CD4-positive, alpha-beta memory T cell (primary cell): ENCODE results near the gene CACNA1B. TPM values are rescaled to one million over a fixed set of nuclear protein-coding genes. Genes with fewer than 3 reads are reported as not detected.
A peak's percentile ranks its signal among the peaks of the same experiment; 100 is the strongest.

Source experiments
- CTCF ChIA-PET: fragments of 350-600 bp; sonication (Branson Sonifier 250); formaldehyde crosslinking; loops from one replicate; lab custom pipeline; 2021; ENCODE audit warnings: inconsistent platforms; ENCODE audit not compliant: partially characterized antibody; lab: Charles Lee
- POLR2A ChIA-PET: fragments of 350-600 bp; sonication (Branson Sonifier 250); formaldehyde crosslinking; loops from one replicate; lab custom pipeline; 2021; ENCODE audit not compliant: partially characterized antibody; lab: Charles Lee
- DNase-seq, 5 donors: peaks; one replicate each; pipeline versions ENCODE4 v3.0.0 to v3.0.0-alpha.2; 2020 to 2022; ENCODE audit warnings: mixed read lengths in 1 of 5
- H3K27ac ChIP-seq: one replicate; pipeline ENCODE4 v1.7.0; 2013; ENCODE audit warnings: low read depth, low read length
- H3K27me3 ChIP-seq: 2 replicates; pipeline ENCODE4 v1.7.0; 2013; ENCODE audit warnings: mild to moderate bottlenecking, low read length, moderate library complexity; ENCODE audit not compliant: insufficient read depth
- H3K36me3 ChIP-seq: 2 replicates; pipeline ENCODE4 v1.7.0; 2013; ENCODE audit warnings: mild to moderate bottlenecking, low read length, moderate library complexity; ENCODE audit not compliant: insufficient read depth
- H3K4me1 ChIP-seq: 2 replicates; pipeline ENCODE4 v1.7.0; 2013; ENCODE audit warnings: mild to moderate bottlenecking, low read length, moderate library complexity; ENCODE audit not compliant: insufficient read depth
- H3K4me3 ChIP-seq, 2 donors: one replicate each; pipeline ENCODE4 v1.7.0; 2013; ENCODE audit warnings: low read length in 2 of 2, mild to moderate bottlenecking in 1 of 2
- H3K9me3 ChIP-seq, 2 donors: one replicate each; pipeline ENCODE4 v1.7.0; 2013; ENCODE audit warnings: low read length in 2 of 2, control low read depth in 1 of 2; ENCODE audit not compliant: control insufficient read depth in 1 of 2
- H3K27ac Mint-ChIP-seq, 7 donors: one replicate each; pipeline ENCODE4 v1.8.0; 2020 to 2021; ENCODE audit warnings: mixed read lengths in 7 of 7, mild to moderate bottlenecking in 6 of 7, inconsistent platforms in 3 of 7, moderate library complexity in 3 of 7
- H3K27me3 Mint-ChIP-seq, 2 donors: one replicate each; pipeline ENCODE4 v1.8.0; 2020 to 2021; ENCODE audit warnings: mixed read lengths in 2 of 2
- H3K36me3 Mint-ChIP-seq, 2 donors: one replicate each; pipeline ENCODE4 v1.8.0; 2020 to 2021; ENCODE audit warnings: mixed read lengths in 2 of 2, inconsistent platforms in 1 of 2, mild to moderate bottlenecking in 1 of 2
- H3K4me1 Mint-ChIP-seq, 4 donors: one replicate each; pipeline ENCODE4 v1.8.0; 2020 to 2021; ENCODE audit warnings: mixed read lengths in 4 of 4, mild to moderate bottlenecking in 1 of 4
- H3K4me3 Mint-ChIP-seq, 8 donors: one replicate each; pipeline ENCODE4 v1.8.0; 2020 to 2021; ENCODE audit warnings: mixed read lengths in 8 of 8, mild to moderate bottlenecking in 7 of 8, moderate library complexity in 6 of 8, inconsistent platforms in 3 of 8
- H3K9me3 Mint-ChIP-seq, 8 donors: one replicate each; pipeline ENCODE4 v1.8.0; 2020 to 2021; ENCODE audit warnings: mixed read lengths in 8 of 8, mild to moderate bottlenecking in 5 of 8, inconsistent platforms in 3 of 8, moderate library complexity in 1 of 8
- intact Hi-C: fragments of 100-400 bp; cut with micrococcal nuclease; formaldehyde crosslinking; loops from one replicate; pipeline ENCODE4 v1.15.1; 2023
- polyA plus RNA-seq, 2 donors: library from polyadenylated mRNA; unstranded; fragments of 300-500 nt; fragmentation: Illumina TruSeq; gene quantifications; one replicate each; pipeline ENCODE4 v1.2.3, GENCODE V29; 2021
- total RNA-seq, 2 experiments: library from RNA; stranded (reverse); gene quantifications; one replicate each; pipeline ENCODE4 v1.2.3, GENCODE V29; 2021

The CACNA1B gene
- total and polyA plus RNA-seq, 4 experiments from 2014 or later, result not detected

DNA sequence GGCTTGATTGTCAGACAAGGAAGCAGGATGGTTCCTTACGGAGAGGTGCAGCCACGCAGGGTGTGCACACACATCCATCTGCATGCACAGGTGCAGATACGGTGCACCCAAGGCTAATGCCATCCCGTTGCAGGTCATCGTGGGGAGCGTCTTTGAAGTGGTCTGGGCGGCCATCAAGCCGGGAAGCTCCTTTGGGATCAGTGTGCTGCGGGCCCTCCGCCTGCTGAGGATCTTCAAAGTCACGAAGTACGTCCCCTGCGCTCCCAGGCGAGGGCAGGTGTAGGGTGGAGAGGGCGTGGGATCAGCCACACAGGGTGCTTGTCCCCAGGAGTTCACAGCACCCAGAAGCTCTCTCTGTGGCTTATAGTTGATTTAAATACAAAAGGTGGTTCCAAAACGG is 106.4 kb downstream of the CACNA1B start:
- no peak overlapping the region for H3K4me3 ChIP-seq
- no peaks in the 10 kb centered on the region for H3K4me1 ChIP-seq
- Mint-ChIP-seq H3K4me3 (no peak overlapping the region), H3K36me3 (no peaks in the 10 kb centered on the region), H3K27ac (no peak overlapping the region), H3K9me3 (peaks cover 0 to 3% (median 0%) of the 10 kb centered on the region in 8 donors), H3K4me1 (peaks cover 0 to 6% (median 0%) of the 10 kb centered on the region in 4 donors), H3K27me3 (peaks cover 15 to 29% of the 10 kb centered on the region in 2 donors)
- no peaks in the 10 kb centered on the region for H3K27me3 ChIP-seq
- no peak for DNase-seq
- intact Hi-C loops, result no loop called here
- ChIA-PET POLR2A (no interaction called here), CTCF (no interaction called here)
- no peak overlapping the region for H3K27ac ChIP-seq
- no peaks in the 10 kb centered on the region for H3K36me3 ChIP-seq
- no peaks in the 10 kb centered on the region for H3K9me3 ChIP-seq

- CTCF ChIA-PET, result no interaction called here
- no peaks in the 10 kb centered on the region for H3K36me3 ChIP-seq
- Mint-ChIP-seq H3K27me3 (peaks cover 18 to 31% of the 10 kb centered on the region in 2 donors), H3K4me3 (no peak overlapping the region), H3K27ac (no peak overlapping the region), H3K9me3 (peaks cover 0 to 3% (median 0%) of the 10 kb centered on the region in 8 donors), H3K36me3 (no peaks in the 10 kb centered on the region), H3K4me1 (peaks cover 0 to 6% (median 0%) of the 10 kb centered on the region in 4 donors)
- no peak for DNase-seq
- POLR2A ChIA-PET, result no interaction called here
- no peaks in the 10 kb centered on the region for H3K9me3 ChIP-seq
- no peak overlapping the region for H3K27ac ChIP-seq
- H3K27me3 ChIP-seq, result no peaks in the 10 kb centered on the region
- no peaks in the 10 kb centered on the region for H3K4me1 ChIP-seq
- intact Hi-C loops, result no loop called here
- H3K4me3 ChIP-seq, result no peak overlapping the region
These were observed 107.1 kb downstream of the CACNA1B start for GRCh38 chr9:137984520-137985257.

DNA sequence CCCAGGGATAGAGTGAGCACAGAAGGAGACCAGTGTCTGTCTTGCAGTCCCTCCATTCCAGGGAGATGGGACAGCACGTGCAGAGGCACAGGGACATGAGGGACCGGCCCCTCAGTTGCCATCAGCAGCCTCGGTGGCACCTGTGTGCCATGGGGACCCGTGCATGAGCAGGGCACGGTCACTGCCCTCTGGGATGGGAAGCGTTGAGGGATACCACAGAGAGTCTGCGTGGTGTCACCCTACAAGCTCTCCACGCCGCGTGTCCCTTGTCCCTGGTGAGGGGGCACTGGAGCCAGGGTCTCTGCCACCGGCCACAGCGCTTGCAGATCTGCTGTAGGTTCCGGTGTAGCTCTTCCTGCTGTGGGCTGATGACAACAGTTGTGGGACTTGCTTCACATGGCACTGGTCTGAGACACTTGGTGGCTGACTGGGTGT is 108.1 kb downstream of the CACNA1B start:
- Mint-ChIP-seq H3K4me3 (no peak overlapping the region), H3K9me3 (peaks cover 0 to 3% (median 0%) of the 10 kb centered on the region in 8 donors), H3K4me1 (peaks cover 0 to 6% (median 0%) of the 10 kb centered on the region in 4 donors), H3K36me3 (no peaks in the 10 kb centered on the region), H3K27me3 (peaks cover 21 to 35% of the 10 kb centered on the region in 2 donors), H3K27ac (no peak overlapping the region)
- DNase-seq, result no peak
- CTCF ChIA-PET, result no interaction called here
- POLR2A ChIA-PET, result no interaction called here
- Histone ChIP-seq H3K27me3 (no peaks in the 10 kb centered on the region), H3K4me3 (no peak overlapping the region), H3K36me3 (no peaks in the 10 kb centered on the region), H3K4me1 (no peaks in the 10 kb centered on the region), H3K27ac (no peak overlapping the region), H3K9me3 (no peaks in the 10 kb centered on the region)
- intact Hi-C loops, result no loop called here

- Mint-ChIP-seq H3K36me3 (no peaks in the 10 kb centered on the region), H3K27ac (no peak overlapping the region), H3K27me3 (peaks cover 28 to 40% of the 10 kb centered on the region in 2 donors), H3K4me3 (no peak overlapping the region), H3K4me1 (peaks cover 0 to 6% (median 0%) of the 10 kb centered on the region in 4 donors), H3K9me3 (peaks cover 0 to 3% (median 0%) of the 10 kb centered on the region in 8 donors)
- ChIA-PET CTCF (no interaction called here), POLR2A (no interaction called here)
- Histone ChIP-seq H3K27ac (no peak overlapping the region), H3K27me3 (no peaks in the 10 kb centered on the region), H3K4me1 (no peaks in the 10 kb centered on the region), H3K36me3 (no peaks in the 10 kb centered on the region), H3K4me3 (no peak overlapping the region), H3K9me3 (no peaks in the 10 kb centered on the region)
- no peak for DNase-seq
- intact Hi-C loops, result no loop called here
These were observed 108.9 kb downstream of the CACNA1B start for GRCh38 chr9:137986268-137987099.

- intact Hi-C loops, result no loop called here
- peaks cover 0 to 3% (median 0%) of the 10 kb centered on the region in 8 donors for H3K9me3 Mint-ChIP-seq
- H3K27me3 ChIP-seq, result no peaks in the 10 kb centered on the region
- DNase-seq, result no peak
- H3K27ac ChIP-seq, result no peak overlapping the region
- peaks cover 0 to 6% (median 0%) of the 10 kb centered on the region in 4 donors for H3K4me1 Mint-ChIP-seq
- no peak overlapping the region for H3K27ac Mint-ChIP-seq
- H3K4me3 ChIP-seq, result no peak overlapping the region
- H3K36me3 Mint-ChIP-seq, result no peaks in the 10 kb centered on the region
- H3K27me3 Mint-ChIP-seq, result peaks cover 34 to 45% of the 10 kb centered on the region in 2 donors
- CTCF ChIA-PET, result no interaction called here
- no peak overlapping the region for H3K4me3 Mint-ChIP-seq
- H3K9me3 ChIP-seq, result no peaks in the 10 kb centered on the region
- POLR2A ChIA-PET, result no interaction called here
- no peaks in the 10 kb centered on the region for H3K36me3 ChIP-seq
- H3K4me1 ChIP-seq, result no peaks in the 10 kb centered on the region
These were observed 109.9 kb downstream of the CACNA1B start for GRCh38 chr9:137987244-137988030.

- DNase-seq, result no peak
- POLR2A ChIA-PET, result no interaction called here
- intact Hi-C loops, result no loop called here
- Histone ChIP-seq H3K4me1 (no peaks in the 10 kb centered on the region), H3K27ac (no peak overlapping the region), H3K4me3 (no peak overlapping the region), H3K36me3 (no peaks in the 10 kb centered on the region), H3K27me3 (no peaks in the 10 kb centered on the region), H3K9me3 (no peaks in the 10 kb centered on the region)
- peaks cover 0 to 3% (median 0%) of the 10 kb centered on the region in 8 donors for H3K9me3 Mint-ChIP-seq
- peaks cover 0 to 6% (median 0%) of the 10 kb centered on the region in 4 donors for H3K4me1 Mint-ChIP-seq
- CTCF ChIA-PET, result no interaction called here
- peak overlapping the region in 1 of 7 donors; percentile 14 for H3K27ac Mint-ChIP-seq
- H3K36me3 Mint-ChIP-seq, result no peaks in the 10 kb centered on the region
- H3K27me3 Mint-ChIP-seq, result peaks cover 35 to 48% of the 10 kb centered on the region in 2 donors
- no peak overlapping the region for H3K4me3 Mint-ChIP-seq
These were observed 110.5 kb downstream of the CACNA1B start for GRCh38 chr9:137988051-137988450.
